Measurements from ENCODE around the gene TMC5.
A peak's percentile ranks its signal among the peaks of the same experiment; 100 is the strongest.
"Not testable (repeated sequence)": the region's sequence is repeated elsewhere in the genome, so short reads cannot be mapped to it uniquely, and the experiment has no call there.

TMC5 gene

DNA sequence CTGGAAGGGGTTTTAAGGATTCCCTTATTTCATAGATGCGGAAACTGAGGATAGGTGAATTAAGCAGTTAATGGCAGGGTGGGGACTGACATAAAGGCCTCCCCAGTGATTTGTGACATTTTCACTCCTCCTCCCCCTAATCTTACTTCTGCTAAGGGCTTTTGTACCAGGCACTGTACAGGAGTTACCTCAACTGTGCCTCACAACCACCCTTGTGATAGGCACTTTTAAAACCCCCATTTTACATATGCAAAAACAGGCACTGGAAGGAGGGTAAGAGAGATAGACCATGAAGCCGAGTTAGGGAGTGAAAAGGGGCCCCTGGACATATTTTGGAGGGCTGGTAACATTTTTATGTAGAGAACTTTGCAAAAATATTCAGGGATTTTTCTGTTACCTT lies 105.1 kb downstream of the TMC5 start:
- no peak for DNase-seq
- in situ Hi-C loops (cut with MboI; ENCODE audit: low pct_unique_long_range_greater_than_20kb, low sequenced_read_pairs): no loop called here

DNA sequence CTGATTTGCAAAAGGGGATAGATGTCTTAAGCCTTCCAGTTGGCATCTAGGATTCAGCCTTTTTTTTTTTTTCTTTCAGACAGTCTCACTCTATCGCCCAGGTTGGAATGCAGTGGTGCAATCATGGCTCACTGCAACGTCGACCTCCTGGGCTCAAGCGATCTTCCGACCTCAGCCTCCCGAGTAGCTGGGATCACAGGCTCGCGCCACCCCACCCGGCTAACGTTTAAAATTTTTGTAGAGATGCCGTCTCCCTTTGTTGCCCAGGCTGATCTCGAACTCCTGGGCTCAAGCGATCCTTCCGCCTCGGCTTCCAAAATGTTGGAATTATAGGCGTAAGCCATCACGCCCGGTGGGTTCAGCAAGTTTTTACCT lies 105.5 kb downstream of the TMC5 start:
- no peak for DNase-seq
- in situ Hi-C loops (cut with MboI; ENCODE audit: low pct_unique_long_range_greater_than_20kb, low sequenced_read_pairs): no loop called here

DNA sequence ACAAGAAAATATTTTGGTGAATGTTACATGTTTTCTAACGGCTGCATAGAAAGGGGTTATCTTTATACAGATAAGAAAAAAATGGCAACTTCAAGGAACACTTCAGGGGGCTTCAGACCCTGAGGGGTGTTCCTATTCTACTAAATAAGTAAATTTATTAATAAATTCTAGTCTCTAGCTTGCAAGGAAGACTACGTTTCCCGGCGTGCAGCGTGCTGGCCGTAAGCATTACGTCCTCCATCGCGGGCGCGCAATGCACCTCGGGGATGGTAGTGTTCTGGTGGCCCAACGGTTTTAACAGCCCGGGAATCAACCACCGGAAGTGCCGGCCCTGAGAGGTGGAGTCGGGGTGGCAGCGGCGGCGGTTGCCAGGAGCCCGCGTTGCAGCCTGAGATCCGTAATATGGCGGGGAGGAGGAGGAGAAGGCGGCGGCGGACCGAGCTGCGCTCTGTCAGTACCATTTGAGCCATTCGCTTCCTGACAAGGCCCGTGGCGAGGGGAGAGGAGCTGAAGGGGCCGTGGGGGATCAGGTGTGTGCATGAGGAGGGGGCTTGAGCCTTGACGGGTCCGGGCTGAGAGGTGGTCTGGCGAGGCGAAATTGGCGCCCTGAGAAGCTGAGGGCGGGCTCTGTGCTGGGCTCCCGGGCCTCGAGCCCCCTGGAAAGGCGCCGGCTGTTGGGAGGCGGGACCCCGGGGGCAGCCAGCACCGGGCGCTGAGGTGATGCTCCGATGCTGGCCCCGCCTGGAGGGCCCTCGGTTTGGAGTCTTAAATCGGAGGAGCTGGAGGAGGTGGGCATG lies 106.1 kb downstream of the TMC5 start, which contains the start of gene CCP110:
TSS of gene CCP110 (plus strand) at position 384 of the 797 bp plus-strand sequence. CDS start 3,940 bp downstream, outside the sequence.
- in situ Hi-C loops (cut with MboI; ENCODE audit: low pct_unique_long_range_greater_than_20kb, low sequenced_read_pairs): no loop called here
- DNase-seq: peak; percentile 95

DNA sequence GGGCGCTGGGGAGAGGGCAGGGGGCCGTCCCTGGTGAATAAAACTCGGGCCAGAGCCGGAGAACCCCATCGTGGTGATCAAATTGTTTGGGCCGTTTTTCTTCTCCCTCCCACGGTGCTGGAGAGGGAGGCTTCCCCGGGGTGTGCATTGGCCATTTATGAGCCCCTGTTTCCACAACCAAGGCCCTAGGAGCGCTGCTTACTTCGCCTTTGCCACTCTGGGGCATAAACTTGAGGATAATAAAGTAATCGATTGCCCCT lies 106.6 kb downstream of the TMC5 start:
- in situ Hi-C loops (cut with MboI; ENCODE audit: low pct_unique_long_range_greater_than_20kb, low sequenced_read_pairs): no loop called here
- DNase-seq: no peak

DNA sequence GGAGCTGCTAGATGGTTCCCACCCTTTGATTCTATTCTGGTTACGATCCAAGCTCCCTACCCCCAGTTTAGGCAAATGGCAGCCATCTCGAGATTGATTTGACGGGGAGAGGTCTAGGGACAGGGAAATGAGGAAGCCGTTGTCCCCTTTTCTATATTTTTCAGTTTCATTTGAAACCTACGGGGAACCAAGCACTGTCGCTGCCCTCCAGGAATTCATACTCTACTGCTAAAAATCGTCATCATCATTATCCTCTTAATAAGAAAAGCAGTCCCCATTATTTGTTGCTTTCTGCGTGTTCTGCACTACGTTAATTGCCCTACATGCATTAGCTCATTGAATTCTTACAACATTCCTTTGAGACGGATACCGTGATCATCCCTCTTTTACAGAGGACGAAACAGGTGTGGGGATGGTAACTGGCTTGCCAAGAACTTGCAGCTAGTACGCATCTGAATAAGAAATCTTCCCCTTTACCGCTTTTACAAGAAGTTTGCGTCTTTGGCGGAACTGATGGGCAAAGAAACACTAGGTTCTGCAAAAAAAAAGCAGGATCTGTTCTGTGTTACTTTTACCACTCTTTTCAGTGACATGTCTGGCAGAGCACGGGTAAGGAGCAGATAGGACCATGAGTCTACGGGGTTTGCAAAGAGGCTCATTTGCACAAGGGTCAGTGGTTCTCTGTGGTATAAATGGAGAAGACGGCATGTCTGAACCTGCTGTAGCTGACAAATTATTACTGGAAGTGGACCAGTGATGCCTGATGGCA lies 107.1 kb downstream of the TMC5 start:
- peak; percentile 68 for DNase-seq
- in situ Hi-C loops (cut with MboI; ENCODE audit: low pct_unique_long_range_greater_than_20kb, low sequenced_read_pairs): no loop called here

DNA sequence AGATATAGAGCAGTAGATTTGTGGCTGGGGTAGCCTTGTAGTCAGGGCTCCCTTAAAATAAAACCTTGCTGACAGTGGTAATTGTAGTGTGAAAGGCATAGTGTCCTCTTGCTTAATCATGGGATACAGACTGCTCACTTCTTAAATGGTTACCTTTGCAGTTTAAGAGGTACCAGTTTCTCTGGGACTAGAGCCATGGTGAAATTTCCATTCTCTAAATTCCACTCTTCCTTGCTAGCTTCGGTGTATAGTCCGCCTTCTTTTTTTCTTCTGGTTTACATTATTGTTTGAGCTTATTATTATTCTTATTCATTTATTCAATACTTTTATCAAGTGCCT lies 107.7 kb downstream of the TMC5 start:
- in situ Hi-C loops (cut with MboI; ENCODE audit: low pct_unique_long_range_greater_than_20kb, low sequenced_read_pairs): no loop called here
- DNase-seq: no peak

DNA sequence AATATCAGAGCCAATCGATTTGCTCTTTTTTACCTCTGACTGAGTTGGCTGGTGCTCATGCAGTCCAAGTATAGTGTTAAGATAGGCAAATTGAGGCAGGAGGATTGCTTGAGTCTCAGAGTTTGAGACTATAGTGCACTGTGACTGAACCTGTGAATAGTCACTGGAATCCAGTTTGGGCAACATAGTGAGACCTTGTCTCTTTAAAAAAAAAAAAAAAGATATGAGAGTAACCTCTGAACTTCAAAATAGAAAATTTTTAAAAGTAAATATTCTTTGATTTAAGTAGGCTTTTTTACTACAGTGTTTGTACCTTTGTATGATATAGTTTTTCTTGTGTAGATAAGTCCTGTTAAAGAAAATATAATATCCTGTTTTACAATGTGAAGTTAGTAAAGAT lies 109.5 kb downstream of the TMC5 start:
- in situ Hi-C loops (cut with MboI; ENCODE audit: low pct_unique_long_range_greater_than_20kb, low sequenced_read_pairs): no loop called here
- no peak for DNase-seq

DNA sequence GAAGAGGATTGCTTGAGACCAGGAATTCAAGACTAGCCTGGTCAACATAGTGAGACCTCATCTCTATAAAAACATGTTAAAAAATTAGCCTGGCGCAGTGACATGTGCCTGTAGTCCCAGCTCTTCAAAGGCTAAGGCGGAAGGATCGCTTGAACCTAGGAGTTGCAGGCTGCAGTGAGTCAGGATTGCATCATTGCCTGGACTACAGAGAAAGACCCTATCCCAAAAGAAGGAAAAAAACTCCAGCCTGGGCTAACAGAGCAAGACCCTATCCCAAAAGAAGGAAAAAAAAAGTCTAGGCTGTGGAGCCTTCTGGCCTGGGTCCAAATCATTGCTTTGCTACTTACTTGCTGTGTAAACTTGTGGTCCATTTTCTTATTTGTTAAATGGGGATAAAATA lies 111.0 kb downstream of the TMC5 start:
- DNase-seq: no peak
- in situ Hi-C loops (cut with MboI; ENCODE audit: low pct_unique_long_range_greater_than_20kb, low sequenced_read_pairs): no loop called here

DNA sequence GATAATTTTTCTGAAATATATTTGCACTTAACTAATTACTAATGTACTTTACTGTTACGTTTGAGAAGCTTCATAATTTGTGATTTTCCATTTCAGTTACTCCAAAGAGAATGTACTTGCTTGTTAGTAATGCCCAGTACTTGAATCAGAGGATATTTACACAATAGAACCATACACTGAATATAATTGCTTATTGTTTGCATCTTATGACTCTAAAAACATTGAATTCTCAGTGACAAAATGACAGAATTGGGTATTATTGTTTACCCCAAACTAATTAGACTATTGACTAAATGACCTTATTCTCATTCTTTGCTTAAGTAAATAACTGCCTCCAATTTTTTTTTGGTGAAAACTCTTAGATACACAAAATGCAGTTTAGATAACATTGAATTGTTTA lies 114.9 kb downstream of the TMC5 start:
- in situ Hi-C loops (cut with MboI; ENCODE audit: low pct_unique_long_range_greater_than_20kb, low sequenced_read_pairs): no loop called here
- DNase-seq: no peak

DNA sequence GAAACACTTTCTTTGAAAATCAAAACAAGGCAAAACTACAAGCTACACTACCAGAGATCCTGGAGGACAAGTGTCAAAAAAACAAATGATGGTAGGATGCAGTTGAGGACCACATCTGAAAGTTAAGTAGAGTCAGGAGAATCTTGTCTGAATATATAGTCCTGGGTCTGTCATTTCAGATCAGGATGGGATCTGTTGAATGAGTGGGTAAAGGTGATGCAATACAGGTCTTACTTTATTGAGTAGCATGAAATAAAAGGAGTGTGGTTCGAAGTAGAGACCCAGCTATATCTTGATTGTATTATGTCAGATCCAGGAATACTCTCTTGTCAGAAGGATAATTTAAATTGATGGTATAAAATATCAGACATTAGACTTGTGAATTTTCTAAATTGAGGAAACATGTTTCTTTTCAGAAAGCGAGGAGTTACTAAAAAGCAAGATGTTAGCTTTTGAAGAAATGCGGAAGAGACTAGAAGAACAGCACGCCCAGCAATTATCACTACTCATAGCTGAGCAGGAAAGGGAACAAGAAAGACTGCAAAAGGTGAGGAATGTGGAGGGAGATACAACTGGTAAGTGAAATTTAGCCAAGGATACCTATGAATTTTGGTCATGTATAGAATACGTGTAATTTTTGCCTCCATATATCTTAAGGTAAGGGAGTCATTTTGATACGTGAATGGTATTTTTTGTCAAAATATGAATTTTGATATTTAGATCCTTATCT lies 122.7 kb downstream of the TMC5 start:
- in situ Hi-C loops (cut with MboI; ENCODE audit: low pct_unique_long_range_greater_than_20kb, low sequenced_read_pairs): no loop called here
- no peak for DNase-seq

DNA sequence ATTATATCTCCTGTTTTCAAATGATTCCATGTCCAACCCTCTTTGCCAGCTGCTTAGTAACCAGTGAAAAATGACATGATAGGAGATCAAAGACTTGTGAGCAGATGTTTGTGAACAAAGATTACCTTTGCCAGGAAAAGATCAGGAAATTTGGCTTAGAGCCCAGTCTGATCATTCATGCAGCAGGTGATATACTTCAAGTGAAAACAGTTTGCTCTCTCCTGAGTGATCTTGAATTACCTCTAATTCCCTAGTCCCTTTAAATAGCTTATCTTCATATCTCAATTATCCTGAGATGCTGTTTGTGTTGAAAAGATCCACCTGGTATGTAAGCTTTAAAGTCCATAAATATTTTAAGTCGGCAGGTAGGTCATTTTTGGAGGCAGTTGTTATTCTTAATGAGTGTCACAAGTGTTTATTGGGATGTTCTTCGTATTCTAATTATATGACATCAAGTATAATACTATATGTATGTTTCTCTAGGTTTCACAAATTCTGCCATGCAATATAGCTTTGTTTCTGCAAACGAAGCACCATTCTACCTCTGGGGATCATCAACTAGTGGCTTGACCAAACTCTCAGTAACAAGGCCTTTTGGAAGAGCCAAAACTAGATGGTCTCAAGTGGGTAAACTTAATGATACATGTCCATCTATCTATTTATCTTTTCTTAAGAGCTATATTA lies 124.6 kb downstream of the TMC5 start:
- no peak for DNase-seq
- in situ Hi-C loops (cut with MboI; ENCODE audit: low pct_unique_long_range_greater_than_20kb, low sequenced_read_pairs): no loop called here

DNA sequence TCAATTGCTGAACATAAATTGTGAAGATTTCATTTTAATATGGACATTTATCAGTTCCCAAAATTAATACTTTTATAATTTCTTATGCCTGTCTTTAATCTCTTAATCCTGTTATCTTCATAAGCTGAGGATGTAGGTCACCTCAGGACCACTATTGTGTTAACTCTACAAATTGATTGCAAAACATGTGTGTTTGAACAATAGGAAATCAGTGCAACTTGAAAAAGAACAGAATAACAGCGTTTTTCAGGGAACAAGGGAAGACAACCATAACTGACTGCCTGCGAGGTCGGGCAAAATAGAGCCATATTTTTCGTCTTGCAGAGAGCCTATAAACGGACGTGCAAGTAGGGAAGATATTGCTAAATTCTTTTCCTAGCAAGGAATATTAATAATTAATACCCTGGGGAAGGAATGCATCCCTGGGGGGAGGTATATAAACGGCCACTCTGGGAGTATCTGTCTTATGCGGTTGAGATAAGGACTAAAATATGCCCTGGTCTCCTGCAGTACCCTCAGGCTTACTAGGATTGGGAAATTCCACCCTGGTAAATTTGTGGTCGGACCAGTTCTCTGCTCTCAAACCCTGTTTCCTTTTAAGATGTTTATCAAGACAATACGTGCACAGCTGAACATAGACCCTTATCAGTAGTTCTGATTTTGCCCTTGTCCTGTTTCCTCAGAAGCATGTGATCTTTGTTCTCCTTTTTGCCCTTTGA lies 125.8 kb downstream of the TMC5 start:
- in situ Hi-C loops (cut with MboI; ENCODE audit: low pct_unique_long_range_greater_than_20kb, low sequenced_read_pairs): not testable (repeated sequence)
- peak; percentile 33 for DNase-seq

DNA sequence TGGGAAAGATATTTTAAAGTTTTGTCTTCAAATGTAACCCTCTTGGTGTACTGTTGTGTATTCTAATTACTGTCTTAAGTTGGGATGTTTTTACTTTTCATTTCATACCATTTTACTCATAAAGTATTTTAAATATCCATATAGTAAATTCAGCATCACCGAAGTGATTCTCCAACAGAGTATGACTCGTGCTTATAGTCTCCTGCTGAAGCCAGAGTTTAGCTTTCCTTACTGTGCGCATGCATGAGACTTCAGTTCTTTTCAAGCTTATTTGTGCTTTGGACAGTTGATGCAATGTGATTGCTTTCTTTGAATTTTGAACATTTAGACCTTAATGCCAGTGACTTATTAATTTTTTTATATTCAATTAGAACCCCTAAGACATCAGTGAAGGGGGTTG lies 130.5 kb downstream of the TMC5 start:
- in situ Hi-C loops (cut with MboI; ENCODE audit: low pct_unique_long_range_greater_than_20kb, low sequenced_read_pairs): no loop called here
- no peak for DNase-seq
